ENCODE results near the gene TSBP1.
"Not testable (repeated sequence)": the region's sequence is repeated elsewhere in the genome, so short reads cannot be mapped to it uniquely, and the experiment has no call there.

Gene TSBP1

GRCh38 chr6:32290886-32291450 lies 80.7 kb downstream of the TSBP1 start:
- DNase-seq (ENCODE audit: low read depth, low spot score) = no peak

- DNase-seq (ENCODE audit: low read depth, low spot score) = no peak
Measured at GRCh38 chr6:32288426-32288825, 83.3 kb downstream of the TSBP1 start.

GRCh38 chr6:32273801-32274577 lies 97.7 kb downstream of the TSBP1 start:
- not testable (repeated sequence) for DNase-seq (ENCODE audit: low read depth, low spot score)

GRCh38 chr6:32271429-32271828 lies 100.3 kb downstream of the TSBP1 start:
- no peak for DNase-seq (ENCODE audit: low read depth, low spot score)

GRCh38 chr6:32268459-32268858 lies 103.2 kb downstream of the TSBP1 start:
- not testable (repeated sequence) for DNase-seq (ENCODE audit: low read depth, low spot score)

GRCh38 chr6:32267035-32267434 lies 104.7 kb downstream of the TSBP1 start:
- DNase-seq (ENCODE audit: low read depth, low spot score) = no peak

- not testable (repeated sequence) for DNase-seq (ENCODE audit: low read depth, low spot score)
Measured at GRCh38 chr6:32257262-32257661, 114.4 kb downstream of the TSBP1 start.

GRCh38 chr6:32255199-32256153 lies 116.2 kb downstream of the TSBP1 start:
- DNase-seq (ENCODE audit: low read depth, low spot score) = peak; percentile 15

GRCh38 chr6:32254761-32255198 lies 116.9 kb downstream of the TSBP1 start:
- no peak for DNase-seq (ENCODE audit: low read depth, low spot score)

- DNase-seq (ENCODE audit: low read depth, low spot score) = no peak
Measured at GRCh38 chr6:32252331-32253009, 119.2 kb downstream of the TSBP1 start.

- no peak for DNase-seq (ENCODE audit: low read depth, low spot score)
Measured at GRCh38 chr6:32249262-32249661, 122.4 kb downstream of the TSBP1 start.

GRCh38 chr6:32247401-32247800 lies 124.3 kb downstream of the TSBP1 start:
- no peak for DNase-seq (ENCODE audit: low read depth, low spot score)

- DNase-seq (ENCODE audit: low read depth, low spot score) = peak; percentile 36
Measured at GRCh38 chr6:32244946-32245398, 126.7 kb downstream of the TSBP1 start.

GRCh38 chr6:32244270-32244669 lies 127.4 kb downstream of the TSBP1 start:
- no peak for DNase-seq (ENCODE audit: low read depth, low spot score)
